Transverse colon (tissue), 4 donors: ENCODE measurements around the gene GDPD1. TPM values are rescaled to one million over a fixed set of nuclear protein-coding genes. Genes with fewer than 3 reads are reported as not detected.
"Not testable (repeated sequence)": the region's sequence is repeated elsewhere in the genome, so short reads cannot be mapped to it uniquely, and the experiment has no call there.

Experiments used
- DNase-seq: peaks from one replicate; pipeline ENCODE4 v3.0.0-alpha.2; 2019
- H3K27ac ChIP-seq, 4 donors: fragments of 200-600 bp; sonication (generic); 2 replicates each; pipeline ENCODE4 v1.5.1; 2016 to 2018; ENCODE audit warnings: inconsistent platforms in 4 of 4
- H3K27me3 ChIP-seq: fragments of 200-600 bp; sonication (generic); 2 replicates; pipeline ENCODE4 v1.5.1; 2017; ENCODE audit warnings: inconsistent platforms
- H3K36me3 ChIP-seq, 4 donors: fragments of 200-600 bp; sonication (generic); 2 replicates each; pipeline ENCODE4 v1.5.1; 2017 to 2019; ENCODE audit warnings: inconsistent platforms in 4 of 4
- H3K4me1 ChIP-seq, 4 donors: fragments of 200-600 bp; sonication (generic); 2 replicates each; pipeline ENCODE4 v1.5.1; 2017 to 2020; ENCODE audit warnings: inconsistent platforms in 4 of 4
- H3K4me3 ChIP-seq, 4 donors: fragments of 200-600 bp; sonication (generic); 1 replicate in 1 of 4; 2 replicates in 3 of 4; pipeline versions ENCODE4 v1.5.1 to v1.6.1; 2017 to 2019; ENCODE audit warnings: inconsistent platforms in 4 of 4
- H3K9me3 ChIP-seq, 2 donors: fragments of 200-600 bp; sonication (generic); 2 replicates each; pipeline ENCODE4 v1.5.1; 2017 to 2019; ENCODE audit warnings: inconsistent platforms in 2 of 2
- CTCF ChIP-seq, 5 experiments: fragments of 200-600 bp in 3 of 5; fragments of 450-650 bp in 2 of 5; sonication (generic) in 3 of 5; IDR thresholded peaks; 1 replicate in 2 of 5; 2 replicates in 3 of 5; pipeline ENCODE4 v1.5.1; 2016 to 2017; ENCODE audit warnings: antibody characterized with exemption in 5 of 5, inconsistent platforms in 3 of 5, mild to moderate bottlenecking in 2 of 5, moderate library complexity in 1 of 5
- EP300 ChIP-seq: sonication (generic); formaldehyde crosslinking; IDR thresholded peaks from one replicate; pipeline ENCODE4 v1.6.1; 2017; ENCODE audit warnings: antibody characterized with exemption, low read depth
- POLR2A ChIP-seq: fragments of 450-650 bp; IDR thresholded peaks from one replicate; pipeline ENCODE4 v1.6.1; 2016; ENCODE audit warnings: antibody characterized with exemption, mild to moderate bottlenecking, moderate library complexity
- POLR2AphosphoS5 ChIP-seq, 3 donors: sonication (generic); formaldehyde crosslinking; IDR thresholded peaks; one replicate each; pipeline ENCODE4 v1.6.1; 2016; ENCODE audit warnings: antibody characterized with exemption in 3 of 3
- WGBS, 2 donors: methylation state at CpG; one replicate each; pipeline ENCODE4 v1.1.5; 2018; ENCODE audit warnings: low coverage in 1 of 2; 5-methylcytosine and 5-hydroxymethylcytosine counted together
- in situ Hi-C, 4 donors: fragments of 200-750 bp; cut with MboI; loops; one replicate each; pipeline versions ENCODE4 v1.15.0 to v1.15.1; 2017; ENCODE audit warnings: low sequenced_read_pairs in 3 of 4, low pct_ligation_motif_present in 1 of 4, low pct_unique_long_range_greater_than_20kb in 1 of 4
- intact Hi-C: fragments of 100-400 bp; cut with DNase I; formaldehyde crosslinking; loops from one replicate; pipeline ENCODE4 v1.15.1; 2023; ENCODE audit warnings: low total_unique reads
- total RNA-seq, 4 donors: library from RNA; depleted of rRNA; stranded (reverse); fragments of >200 nt; gene quantifications; one replicate each; pipeline ENCODE4 v1.1.0, GENCODE V29; 2016

Gene GDPD1
- total RNA-seq, 4 donors from 2014 or later, result 1.8 to 22.1 (median 9.3) TPM

- in situ Hi-C loops, H3K36me3 ChIP-seq, H3K27me3 ChIP-seq, H3K4me3 ChIP-seq, intact Hi-C loops, H3K9me3 ChIP-seq: not testable (repeated sequence)
- TF ChIP-seq POLR2A, result peak; percentile 19
- peak in 1 of 3 donors; percentile 33 for TF ChIP-seq POLR2AphosphoS5 (IDR thresholded peaks at IDR 0.05)
- 37 to 43% methylated on average over 7 to 12 of the region's 12 CpGs for WGBS, 2 donors
- H3K4me1 ChIP-seq, result peaks cover 0 to 23% (median 12%) of the 10 kb centered on the region in 4 donors
- H3K27ac ChIP-seq, result peak overlapping the region; percentile 55 to 77 (median 69)
- DNase-seq, result peak; percentile 26
These were observed 70.1 kb downstream of the GDPD1 start for GRCh38 chr17:59290302-59290998.

GRCh38 chr17:59292174-59292523 is 71.8 kb downstream of the GDPD1 start:
- Histone ChIP-seq H3K9me3 (no peaks in the 10 kb centered on the region), H3K27ac (peak overlapping the region in 3 of 4 donors; percentile 11 to 72 (median 16)), H3K36me3 (no peaks in the 10 kb centered on the region), H3K4me1 (peaks cover 0 to 32% (median 15%) of the 10 kb centered on the region in 4 donors), H3K27me3 (no peaks in the 10 kb centered on the region), H3K4me3 (no peak overlapping the region)
- TF ChIP-seq CTCF (IDR thresholded peaks at IDR 0.05) (no peak), EP300 (no peak), POLR2A (no peak), POLR2AphosphoS5 (IDR thresholded peaks at IDR 0.05) (no peak)
- in situ Hi-C loops, result no loop called here
- intact Hi-C loops, result no loop called here
- no peak for DNase-seq
- 14 to 30% methylated on average over 1 of the region's 1 CpG for WGBS, 2 donors

- Histone ChIP-seq H3K4me1 (peaks cover 0 to 43% (median 19%) of the 10 kb centered on the region in 4 donors), H3K4me3 (no peak overlapping the region), H3K27me3 (no peaks in the 10 kb centered on the region), H3K9me3 (no peaks in the 10 kb centered on the region), H3K36me3 (no peaks in the 10 kb centered on the region), H3K27ac (peak overlapping the region in 3 of 4 donors; percentile 70 to 79 (median 75))
- in situ Hi-C loops (no loop called here), intact Hi-C loops (no loop called here)
- WGBS, 2 donors, result 63 to 80% methylated on average over 2 of the region's 2 CpGs
- DNase-seq, result no peak
- no peak for TF ChIP-seq CTCF (IDR thresholded peaks at IDR 0.05)
These were observed 75.9 kb downstream of the GDPD1 start for GRCh38 chr17:59296190-59296589.

GRCh38 chr17:59298521-59298920 is 78.2 kb downstream of the GDPD1 start:
- intact Hi-C loops (no loop called here), in situ Hi-C loops (no loop called here)
- no peak for TF ChIP-seq CTCF (IDR thresholded peaks at IDR 0.05)
- TF ChIP-seq POLR2A, result no peak
- TF ChIP-seq POLR2AphosphoS5 (IDR thresholded peaks at IDR 0.05), result no peak
- TF ChIP-seq EP300, result no peak
- H3K4me1 ChIP-seq, result peaks cover 0 to 38% (median 14%) of the 10 kb centered on the region in 4 donors
- 51 to 66% methylated on average over 2 of the region's 2 CpGs for WGBS, 2 donors
- H3K27me3 ChIP-seq, result no peaks in the 10 kb centered on the region
- DNase-seq, result no peak
- H3K4me3 ChIP-seq, result no peak overlapping the region
- no peaks in the 10 kb centered on the region for H3K36me3 ChIP-seq
- peak overlapping the region in 1 of 4 donors; percentile 67 for H3K27ac ChIP-seq
- no peaks in the 10 kb centered on the region for H3K9me3 ChIP-seq
